Measurements from ENCODE around the gene CBLB. TPM values are rescaled to one million over a fixed set of nuclear protein-coding genes. Genes with fewer than 3 reads are reported as not detected.

The CBLB gene
- total RNA-seq, 5 donors from 2014 or later (not counting 1 experiment from before 2014, with no cell fraction given): 81.3 to 120 (median 99.6) TPM

DNA sequence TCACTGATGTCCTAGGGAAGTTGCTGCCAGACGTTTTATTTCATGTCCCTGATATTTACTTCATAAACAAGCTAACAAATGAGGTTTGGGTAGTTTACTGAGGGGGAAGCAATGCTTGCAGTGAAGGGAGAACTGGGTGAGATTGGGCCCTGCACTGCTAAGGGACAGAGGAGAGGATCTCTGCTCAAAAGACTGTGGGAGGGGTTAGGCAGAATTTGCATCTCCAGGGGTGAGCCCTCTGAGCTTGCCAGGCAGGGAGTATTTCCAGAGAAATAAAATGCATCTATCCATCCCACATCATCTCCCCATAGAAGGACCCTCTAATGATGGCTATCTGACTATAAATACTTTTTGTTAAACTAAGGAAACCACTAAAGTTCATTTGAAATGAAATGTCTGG lies 215.6 kb downstream of the CBLB start:
- H3K4me3 Mint-ChIP-seq: no peak overlapping the region
- no peaks in the 10 kb centered on the region for H3K27me3 ChIP-seq (replicated peaks in 1 of 2; ENCODE audit: control insufficient read depth in 2 of 2, extremely low read depth in 1 of 2, insufficient read depth in 2 of 2, low read length in 1 of 2)
- no peaks in the 10 kb centered on the region for H3K27me3 Mint-ChIP-seq
- peaks cover 16% of the 10 kb centered on the region for H3K36me3 Mint-ChIP-seq
- no peak for ATAC-seq (replicated peaks in 1 of 4)
- no peak for DNase-seq
- ChIA-PET POLR2A (interaction anchor here in 1 of 2 donors (0.6 kb wide), 1 partner anchor 1985 kb away, joined by 5 read pairs; no protein-coding TSS in a partner anchor), CTCF (interaction anchor here in 1 of 2 donors (0.7 kb wide), 2 partner anchors 50 to 1534 kb away, joined by 5 read pairs; no protein-coding TSS in a partner anchor)
- no CpG with 5 or more reads among the region's 1 CpG for WGBS (ENCODE audit: insufficient coverage)
- H3K4me1 ChIP-seq (ENCODE audit: control insufficient read depth in 1 of 2, extremely low read depth in 1 of 2, insufficient read depth in 2 of 2, low read length in 2 of 2): no peaks in the 10 kb centered on the region
- no peaks in the 10 kb centered on the region for H3K9me3 ChIP-seq
- H3K36me3 ChIP-seq (ENCODE audit: control insufficient read depth in 2 of 2, extremely low read depth in 1 of 2, insufficient read depth in 1 of 2, low read length in 1 of 2): peaks cover 0 to 9% of the 10 kb centered on the region in 2 donors
- H3K9me3 Mint-ChIP-seq: no peaks in the 10 kb centered on the region
- H3K4me3 ChIP-seq (ENCODE audit: control insufficient read depth in 1 of 2, extremely low read depth in 1 of 2, low read length in 1 of 2): no peak overlapping the region
- peak overlapping the region in 1 of 2 donors; percentile 44 for H3K27ac Mint-ChIP-seq
- H3K27ac ChIP-seq (ENCODE audit: low read length): no peak overlapping the region
- H3K4me1 Mint-ChIP-seq: no peaks in the 10 kb centered on the region

DNA sequence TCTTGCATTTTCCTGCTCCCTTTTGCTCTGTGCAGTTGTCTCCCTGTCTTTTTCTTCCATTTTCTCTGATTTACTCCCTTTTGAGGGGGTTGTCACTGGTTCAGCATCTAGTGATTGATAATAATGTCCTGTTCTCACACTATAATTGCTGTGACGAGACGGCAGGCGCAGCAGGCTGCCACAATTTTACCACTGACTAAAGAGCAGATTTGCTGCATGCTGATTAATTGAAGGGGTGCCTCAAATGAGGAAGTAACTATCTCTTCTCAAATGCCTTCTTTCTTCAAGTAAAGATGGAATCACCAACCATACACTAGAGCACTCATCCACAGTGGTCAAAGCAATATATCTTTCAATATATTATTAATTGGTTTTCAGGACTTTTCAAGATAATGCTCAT lies 219.3 kb downstream of the CBLB start:
- Histone ChIP-seq H3K4me1 (ENCODE audit: control insufficient read depth in 1 of 2, extremely low read depth in 1 of 2, insufficient read depth in 2 of 2, low read length in 2 of 2) (no peaks in the 10 kb centered on the region), H3K27ac (ENCODE audit: low read length) (no peak overlapping the region), H3K4me3 (ENCODE audit: control insufficient read depth in 1 of 2, extremely low read depth in 1 of 2, low read length in 1 of 2) (no peak overlapping the region), H3K27me3 (replicated peaks in 1 of 2; ENCODE audit: control insufficient read depth in 2 of 2, extremely low read depth in 1 of 2, insufficient read depth in 2 of 2, low read length in 1 of 2) (no peaks in the 10 kb centered on the region), H3K36me3 (ENCODE audit: control insufficient read depth in 2 of 2, extremely low read depth in 1 of 2, insufficient read depth in 1 of 2, low read length in 1 of 2) (no peaks in the 10 kb centered on the region), H3K9me3 (no peaks in the 10 kb centered on the region)
- no peak for ATAC-seq (replicated peaks in 1 of 4)
- Mint-ChIP-seq H3K4me3 (no peak overlapping the region), H3K27me3 (no peaks in the 10 kb centered on the region), H3K27ac (no peak overlapping the region), H3K9me3 (no peaks in the 10 kb centered on the region), H3K4me1 (no peaks in the 10 kb centered on the region), H3K36me3 (no peaks in the 10 kb centered on the region)
- CTCF ChIA-PET: no interaction called here
- no peak for DNase-seq
- no CpG with 5 or more reads among the region's 3 CpGs for WGBS (ENCODE audit: insufficient coverage)
- POLR2A ChIA-PET: no interaction called here

DNA sequence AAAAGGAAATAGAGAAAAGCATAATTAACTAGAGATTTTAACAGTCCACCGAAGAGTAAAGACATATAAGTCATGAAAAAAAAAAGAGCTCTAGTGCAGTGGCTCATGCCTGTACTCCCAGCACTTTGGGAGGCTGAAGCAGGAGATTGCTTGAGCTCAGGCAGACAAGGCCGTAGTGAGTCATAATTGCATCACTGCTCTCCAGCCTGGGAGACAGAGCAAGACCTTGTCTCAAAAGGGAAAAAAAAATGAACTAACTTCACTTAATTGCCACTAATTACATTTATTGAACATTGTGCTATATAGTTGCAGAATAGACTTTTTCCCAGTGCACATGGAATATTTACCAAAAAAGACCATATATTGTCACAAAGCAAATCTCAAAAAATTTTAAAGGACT lies 221.8 kb downstream of the CBLB start:
- ChIA-PET CTCF (no interaction called here), POLR2A (no interaction called here)
- Histone ChIP-seq H3K9me3 (no peaks in the 10 kb centered on the region), H3K4me3 (ENCODE audit: control insufficient read depth in 1 of 2, extremely low read depth in 1 of 2, low read length in 1 of 2) (no peak overlapping the region), H3K27me3 (replicated peaks in 1 of 2; ENCODE audit: control insufficient read depth in 2 of 2, extremely low read depth in 1 of 2, insufficient read depth in 2 of 2, low read length in 1 of 2) (no peaks in the 10 kb centered on the region), H3K27ac (ENCODE audit: low read length) (no peak overlapping the region), H3K4me1 (ENCODE audit: control insufficient read depth in 1 of 2, extremely low read depth in 1 of 2, insufficient read depth in 2 of 2, low read length in 2 of 2) (no peaks in the 10 kb centered on the region), H3K36me3 (ENCODE audit: control insufficient read depth in 2 of 2, extremely low read depth in 1 of 2, insufficient read depth in 1 of 2, low read length in 1 of 2) (no peaks in the 10 kb centered on the region)
- no peaks in the 10 kb centered on the region for H3K36me3 Mint-ChIP-seq
- H3K27me3 Mint-ChIP-seq: no peaks in the 10 kb centered on the region
- DNase-seq (no peak), ATAC-seq (replicated peaks in 1 of 4) (no peak)
- WGBS (ENCODE audit: insufficient coverage): no CpG with 5 or more reads among the region's 2 CpGs
- H3K4me3 Mint-ChIP-seq: no peak overlapping the region
- no peak overlapping the region for H3K27ac Mint-ChIP-seq
- no peaks in the 10 kb centered on the region for H3K4me1 Mint-ChIP-seq
- H3K9me3 Mint-ChIP-seq: peaks cover 0 to 2% (median 0%) of the 10 kb centered on the region in 3 donors

DNA sequence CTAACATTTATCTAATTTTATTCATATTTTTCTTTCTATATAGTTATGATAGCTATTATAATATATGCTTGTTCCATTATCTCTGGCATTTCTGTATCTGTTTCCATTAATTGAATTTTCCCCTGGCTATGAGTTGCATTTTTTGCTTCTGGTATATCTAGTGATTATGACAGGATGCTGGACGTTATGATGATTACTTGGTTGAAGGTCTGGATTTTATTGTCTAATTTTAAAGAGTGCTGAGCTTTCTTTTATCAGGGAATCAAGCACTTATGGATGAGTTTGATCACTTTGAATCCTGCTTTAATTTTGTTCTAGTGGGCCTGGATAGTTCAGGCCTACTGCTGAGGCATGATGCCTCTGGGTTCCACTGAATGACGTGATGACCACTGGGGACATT lies 229.7 kb downstream of the CBLB start:
- DNase-seq (no peak), ATAC-seq (replicated peaks in 1 of 4) (no peak)
- Mint-ChIP-seq H3K36me3 (no peaks in the 10 kb centered on the region), H3K27ac (no peak overlapping the region), H3K4me3 (no peak overlapping the region), H3K9me3 (peaks cover 0 to 3% (median 0%) of the 10 kb centered on the region in 3 donors), H3K27me3 (no peaks in the 10 kb centered on the region), H3K4me1 (no peaks in the 10 kb centered on the region)
- ChIA-PET POLR2A (no interaction called here), CTCF (no interaction called here)
- no peak overlapping the region for H3K27ac ChIP-seq (ENCODE audit: low read length)
- no peak overlapping the region for H3K4me3 ChIP-seq (ENCODE audit: control insufficient read depth in 1 of 2, extremely low read depth in 1 of 2, low read length in 1 of 2)
- WGBS (ENCODE audit: insufficient coverage): 82% methylated on average over 2 of the region's 2 CpGs
- H3K27me3 ChIP-seq (replicated peaks in 1 of 2; ENCODE audit: control insufficient read depth in 2 of 2, extremely low read depth in 1 of 2, insufficient read depth in 2 of 2, low read length in 1 of 2): no peaks in the 10 kb centered on the region
- no peaks in the 10 kb centered on the region for H3K36me3 ChIP-seq (ENCODE audit: control insufficient read depth in 2 of 2, extremely low read depth in 1 of 2, insufficient read depth in 1 of 2, low read length in 1 of 2)
- H3K4me1 ChIP-seq (ENCODE audit: control insufficient read depth in 1 of 2, extremely low read depth in 1 of 2, insufficient read depth in 2 of 2, low read length in 2 of 2): no peaks in the 10 kb centered on the region
- H3K9me3 ChIP-seq: no peaks in the 10 kb centered on the region

DNA sequence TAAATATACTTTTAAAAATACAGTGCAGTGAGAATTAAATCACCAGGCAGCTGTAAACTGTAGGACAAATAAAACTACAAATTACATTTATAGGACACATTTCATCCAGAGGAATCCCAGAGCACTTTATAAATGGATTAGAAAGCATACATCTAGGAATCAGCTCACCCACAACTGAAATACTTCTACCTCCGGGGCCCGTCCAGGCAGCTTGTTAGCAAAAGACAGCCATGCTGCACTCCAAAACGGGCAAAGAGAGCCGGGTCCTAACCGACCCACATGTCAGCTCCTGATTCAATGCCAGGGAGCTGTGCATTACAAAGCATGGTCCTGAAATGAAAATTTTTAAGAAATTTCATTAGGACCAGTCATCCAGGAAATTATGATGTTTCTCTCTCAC lies 234.1 kb downstream of the CBLB start:
- Mint-ChIP-seq H3K36me3 (no peaks in the 10 kb centered on the region), H3K27ac (no peak overlapping the region), H3K4me3 (no peak overlapping the region), H3K9me3 (no peaks in the 10 kb centered on the region), H3K4me1 (no peaks in the 10 kb centered on the region), H3K27me3 (no peaks in the 10 kb centered on the region)
- POLR2A ChIA-PET: no interaction called here
- 93% methylated on average over 3 of the region's 5 CpGs for whole genome bisulfite sequencing (ENCODE audit: insufficient coverage)
- H3K36me3 ChIP-seq (ENCODE audit: control insufficient read depth in 2 of 2, extremely low read depth in 1 of 2, insufficient read depth in 1 of 2, low read length in 1 of 2): no peaks in the 10 kb centered on the region
- H3K27ac ChIP-seq (ENCODE audit: low read length): no peak overlapping the region
- CTCF ChIA-PET: no interaction called here
- H3K27me3 ChIP-seq (replicated peaks in 1 of 2; ENCODE audit: control insufficient read depth in 2 of 2, extremely low read depth in 1 of 2, insufficient read depth in 2 of 2, low read length in 1 of 2): no peaks in the 10 kb centered on the region
- no peak overlapping the region for H3K4me3 ChIP-seq (ENCODE audit: control insufficient read depth in 1 of 2, extremely low read depth in 1 of 2, low read length in 1 of 2)
- no peaks in the 10 kb centered on the region for H3K9me3 ChIP-seq
- no peak for ATAC-seq (replicated peaks in 1 of 4)
- no peak for DNase-seq
- H3K4me1 ChIP-seq (ENCODE audit: control insufficient read depth in 1 of 2, extremely low read depth in 1 of 2, insufficient read depth in 2 of 2, low read length in 2 of 2): no peaks in the 10 kb centered on the region

DNA sequence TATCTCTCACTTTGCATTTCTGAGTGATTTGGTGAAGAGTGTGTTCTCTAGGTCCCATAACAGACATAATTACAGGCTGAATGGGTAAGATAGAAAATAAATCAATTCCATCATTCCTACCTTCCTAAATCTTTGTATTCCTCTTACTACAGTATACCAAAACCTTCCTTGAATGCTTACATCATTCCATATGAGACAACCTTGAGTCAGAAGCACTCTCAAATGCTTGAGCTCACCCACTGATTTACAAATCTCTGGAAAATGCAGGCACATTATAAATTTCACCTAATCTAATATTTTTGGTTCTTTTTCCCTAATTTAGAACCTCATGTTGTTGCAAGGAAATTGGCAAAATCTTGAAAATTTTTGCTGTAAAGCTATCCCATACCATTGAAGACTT lies 239.1 kb downstream of the CBLB start:
- no peaks in the 10 kb centered on the region for H3K9me3 Mint-ChIP-seq
- CTCF ChIA-PET: no interaction called here
- DNase-seq (no peak), ATAC-seq (replicated peaks in 1 of 4) (no peak)
- H3K27ac ChIP-seq (ENCODE audit: low read length): no peak overlapping the region
- H3K4me1 ChIP-seq (ENCODE audit: control insufficient read depth in 1 of 2, extremely low read depth in 1 of 2, insufficient read depth in 2 of 2, low read length in 2 of 2): no peaks in the 10 kb centered on the region
- no peaks in the 10 kb centered on the region for H3K27me3 ChIP-seq (replicated peaks in 1 of 2; ENCODE audit: control insufficient read depth in 2 of 2, extremely low read depth in 1 of 2, insufficient read depth in 2 of 2, low read length in 1 of 2)
- no peak overlapping the region for H3K4me3 ChIP-seq (ENCODE audit: control insufficient read depth in 1 of 2, extremely low read depth in 1 of 2, low read length in 1 of 2)
- no peak overlapping the region for H3K27ac Mint-ChIP-seq
- no peaks in the 10 kb centered on the region for H3K9me3 ChIP-seq
- no peaks in the 10 kb centered on the region for H3K27me3 Mint-ChIP-seq
- POLR2A ChIA-PET: interaction anchor here in 1 of 2 donors (0.5 kb wide), 1 partner anchor 404 kb away, joined by 4 read pairs; no protein-coding TSS in a partner anchor
- no peaks in the 10 kb centered on the region for H3K36me3 ChIP-seq (ENCODE audit: control insufficient read depth in 2 of 2, extremely low read depth in 1 of 2, insufficient read depth in 1 of 2, low read length in 1 of 2)
- no peaks in the 10 kb centered on the region for H3K36me3 Mint-ChIP-seq
- H3K4me3 Mint-ChIP-seq: no peak overlapping the region
- no peaks in the 10 kb centered on the region for H3K4me1 Mint-ChIP-seq

DNA sequence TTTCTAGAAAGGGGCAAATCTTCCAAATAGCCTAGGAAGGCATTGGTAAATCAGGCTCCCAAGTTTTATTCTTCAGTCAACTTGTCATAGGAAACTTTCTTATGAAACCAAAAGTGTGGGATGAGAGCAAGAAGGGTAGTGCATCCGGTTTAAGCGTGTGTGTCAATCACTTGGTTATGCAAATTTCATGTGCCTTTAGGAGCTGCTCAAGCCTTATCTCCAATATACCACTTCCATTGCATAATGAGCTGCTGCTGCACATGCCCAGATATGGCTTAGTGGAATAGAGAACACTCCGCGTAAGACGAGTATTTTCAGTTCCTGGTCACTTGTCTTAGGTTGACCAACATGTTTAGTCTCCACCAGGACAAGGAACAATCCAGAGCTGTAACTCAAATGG lies 242.1 kb downstream of the CBLB start:
- no peaks in the 10 kb centered on the region for H3K4me1 ChIP-seq (ENCODE audit: control insufficient read depth in 1 of 2, extremely low read depth in 1 of 2, insufficient read depth in 2 of 2, low read length in 2 of 2)
- no peaks in the 10 kb centered on the region for H3K36me3 ChIP-seq (ENCODE audit: control insufficient read depth in 2 of 2, extremely low read depth in 1 of 2, insufficient read depth in 1 of 2, low read length in 1 of 2)
- CTCF ChIA-PET: no interaction called here
- 100% methylated on average over 3 of the region's 5 CpGs for WGBS (ENCODE audit: insufficient coverage)
- Mint-ChIP-seq H3K27me3 (no peaks in the 10 kb centered on the region), H3K36me3 (no peaks in the 10 kb centered on the region), H3K9me3 (no peaks in the 10 kb centered on the region), H3K27ac (no peak overlapping the region), H3K4me3 (no peak overlapping the region), H3K4me1 (no peaks in the 10 kb centered on the region)
- H3K4me3 ChIP-seq (ENCODE audit: control insufficient read depth in 1 of 2, extremely low read depth in 1 of 2, low read length in 1 of 2): no peak overlapping the region
- DNase-seq: no peak
- no peak for ATAC-seq (replicated peaks in 1 of 4)
- POLR2A ChIA-PET: no interaction called here
- no peaks in the 10 kb centered on the region for H3K9me3 ChIP-seq
- H3K27ac ChIP-seq (ENCODE audit: low read length): no peak overlapping the region
- H3K27me3 ChIP-seq (replicated peaks in 1 of 2; ENCODE audit: control insufficient read depth in 2 of 2, extremely low read depth in 1 of 2, insufficient read depth in 2 of 2, low read length in 1 of 2): no peaks in the 10 kb centered on the region
